OCI-LY1 (cell line): ENCODE measurements around the gene CCDC127.

ENCODE experiments used
- H2AFZ ChIP-seq: fragments of 200-600 bp; sonication (generic), shearing (Covaris generic); 2 replicates; pipeline ENCODE4 v1.6.0; 2014; ENCODE audit warnings: antibody characterized with exemption, mild to moderate bottlenecking, low read length
- H3F3A ChIP-seq: fragments of 200-600 bp; sonication (generic), shearing (Covaris generic); 2 replicates; pipeline ENCODE4 v1.6.0; 2014; ENCODE audit warnings: mild to moderate bottlenecking, antibody characterized with exemption, low read length, moderate library complexity; ENCODE audit not compliant: insufficient read depth
- H3K27ac ChIP-seq: fragments of 200-600 bp; sonication (generic); 2 replicates; pipeline ENCODE4 v1.5.1; 2014; ENCODE audit warnings: low read length, mixed run types, mild to moderate bottlenecking, low read depth; ENCODE audit not compliant: poor library complexity, severe bottlenecking
- H3K27me3 ChIP-seq: fragments of 200-600 bp; sonication (generic); 2 replicates; pipeline ENCODE4 v1.6.0; 2014; ENCODE audit warnings: antibody characterized with exemption, mild to moderate bottlenecking, low read length, moderate library complexity; ENCODE audit not compliant: insufficient read depth
- H3K36me3 ChIP-seq: fragments of 200-600 bp; sonication (generic); 2 replicates; pipeline ENCODE4 v1.6.1; 2014; ENCODE audit warnings: mild to moderate bottlenecking, antibody characterized with exemption, low read length, moderate library complexity, mixed read lengths; ENCODE audit not compliant: insufficient read depth
- H3K4me1 ChIP-seq: fragments of 200-600 bp; sonication (generic); 2 replicates; pipeline ENCODE4 v1.5.1; 2014; ENCODE audit warnings: mild to moderate bottlenecking, low read length, moderate library complexity; ENCODE audit not compliant: insufficient read depth, severe bottlenecking
- H3K4me2 ChIP-seq: fragments of 200-600 bp; sonication (generic), shearing (Covaris generic); 2 replicates; pipeline ENCODE4 v1.6.1; 2014; ENCODE audit warnings: low read length
- H3K4me3 ChIP-seq: fragments of 200-600 bp; sonication (generic); 2 replicates; pipeline ENCODE4 v1.5.1; 2014; ENCODE audit warnings: low read length, low read depth, mild to moderate bottlenecking, mixed read lengths; ENCODE audit not compliant: poor library complexity, severe bottlenecking
- H3K79me2 ChIP-seq: fragments of 200-600 bp; shearing (Covaris generic); 2 replicates; pipeline ENCODE4 v1.6.1; 2016; ENCODE audit warnings: mixed run types, low read length, mixed read lengths; ENCODE audit not compliant: insufficient read depth
- H3K9ac ChIP-seq: fragments of 200-600 bp; sonication (generic), shearing (Covaris generic); 2 replicates; pipeline ENCODE4 v1.6.1; 2014; ENCODE audit warnings: mild to moderate bottlenecking, low read length, mixed read lengths
- H3K9me2 ChIP-seq: fragments of 200-600 bp; sonication (generic), shearing (Covaris generic); 2 replicates; pipeline ENCODE4 v1.6.1; 2014; ENCODE audit warnings: low read depth, mild to moderate bottlenecking, low read length, mixed read lengths
- H3K9me3 ChIP-seq: fragments of 200-600 bp; shearing (Covaris generic); 2 replicates; pipeline ENCODE4 v1.6.1; 2014; ENCODE audit warnings: low read length, mixed read lengths
- H4K20me1 ChIP-seq: fragments of 200-600 bp; sonication (generic), shearing (Covaris generic); 2 replicates; pipeline ENCODE4 v1.6.0; 2016; ENCODE audit warnings: mild to moderate bottlenecking, low read length; ENCODE audit not compliant: insufficient read depth
- CTCF ChIP-seq: fragments of 200-600 bp; sonication (generic), shearing (Covaris generic); IDR thresholded peaks from 2 replicates; pipeline ENCODE4 v1.5.1; 2017; ENCODE audit warnings: mild to moderate bottlenecking, antibody characterized with exemption, low read length, moderate library complexity, mixed read lengths
- EZH2 ChIP-seq: fragments of 200-600 bp; sonication (generic), shearing (Covaris generic); IDR thresholded peaks from 2 replicates; pipeline ENCODE4 v1.8.0; 2017; ENCODE audit warnings: borderline replicate concordance, mixed run types, mild to moderate bottlenecking, antibody characterized with exemption, low read length, moderate library complexity, mixed read lengths

CCDC127 gene

GRCh38 chr5:190366-191035, 27.5 kb downstream of the CCDC127 start:
- Histone ChIP-seq H3K4me1 (peaks cover 55% of the 10 kb centered on the region), H3K27ac (peak overlapping the region; percentile 79), H2AFZ (no peak overlapping the region), H3K27me3 (no peaks in the 10 kb centered on the region), H3F3A (no peaks in the 10 kb centered on the region), H3K4me2 (peak overlapping the region; percentile 44), H3K4me3 (peak overlapping the region; percentile 28), H3K9me3 (no peaks in the 10 kb centered on the region), H3K36me3 (no peaks in the 10 kb centered on the region), H4K20me1 (no peaks in the 10 kb centered on the region), H3K9me2 (no peaks in the 10 kb centered on the region), H3K79me2 (no peaks in the 10 kb centered on the region), H3K9ac (peak overlapping the region; percentile 51)
- TF ChIP-seq CTCF (no peak), EZH2 (no peak)

GRCh38 chr5:189976-190365, 28.0 kb downstream of the CCDC127 start:
- TF ChIP-seq EZH2 (no peak), CTCF (no peak)
- Histone ChIP-seq H3K27ac (peak overlapping the region; percentile 79), H3K9ac (peak overlapping the region; percentile 51; the same call in 1 of the 2 replicates), H3F3A (no peaks in the 10 kb centered on the region), H3K79me2 (no peaks in the 10 kb centered on the region), H3K27me3 (no peaks in the 10 kb centered on the region), H4K20me1 (no peaks in the 10 kb centered on the region), H3K9me2 (no peaks in the 10 kb centered on the region), H3K4me2 (peak overlapping the region; percentile 44; the same call in 1 of the 2 replicates), H3K9me3 (no peaks in the 10 kb centered on the region), H3K4me1 (peaks cover 49% of the 10 kb centered on the region), H2AFZ (no peak overlapping the region), H3K4me3 (no peak overlapping the region), H3K36me3 (no peaks in the 10 kb centered on the region)

- H3K9ac ChIP-seq = peak overlapping the region; percentile 51; the same call in 1 of the 2 replicates
- no peaks in the 10 kb centered on the region for H4K20me1 ChIP-seq
- TF ChIP-seq CTCF (no peak), EZH2 (no peak)
- no peak overlapping the region for H2AFZ ChIP-seq
- H3K4me2 ChIP-seq = peak overlapping the region; percentile 44; the same call in 1 of the 2 replicates
- H3K9me2 ChIP-seq = no peaks in the 10 kb centered on the region
- H3K27ac ChIP-seq = peak overlapping the region; percentile 79
- no peaks in the 10 kb centered on the region for H3K79me2 ChIP-seq
- H3K9me3 ChIP-seq = no peaks in the 10 kb centered on the region
- peaks cover 45% of the 10 kb centered on the region for H3K4me1 ChIP-seq
- H3K36me3 ChIP-seq = no peaks in the 10 kb centered on the region
- no peaks in the 10 kb centered on the region for H3F3A ChIP-seq
- no peak overlapping the region for H3K4me3 ChIP-seq
- H3K27me3 ChIP-seq = no peaks in the 10 kb centered on the region
Observed at GRCh38 chr5:189486-189885, 28.5 kb downstream of the CCDC127 start.
